ENCODE measurements around the gene PLEKHG3.

The PLEKHG3 gene

DNA sequence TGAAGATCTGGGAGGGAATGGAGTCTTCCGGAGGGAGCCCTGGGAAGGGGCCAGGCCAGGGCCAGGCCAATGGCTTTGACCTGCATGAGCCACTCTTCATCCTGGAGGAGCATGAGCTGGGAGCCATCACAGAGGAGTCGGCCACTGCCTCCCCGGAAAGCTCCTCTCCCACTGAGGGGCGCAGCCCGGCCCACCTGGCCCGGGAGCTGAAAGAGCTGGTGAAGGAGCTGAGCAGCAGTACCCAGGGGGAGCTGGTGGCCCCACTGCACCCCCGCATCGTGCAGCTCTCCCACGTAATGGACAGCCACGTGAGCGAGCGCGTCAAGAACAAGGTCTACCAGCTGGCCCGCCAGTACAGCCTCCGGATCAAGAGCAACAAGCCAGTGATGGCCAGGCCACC, 37.7 kb downstream of the PLEKHG3 start:
- no peak for DNase-seq (ENCODE audit: extremely low read depth in 1 of 2, low read depth in 1 of 2)

DNA sequence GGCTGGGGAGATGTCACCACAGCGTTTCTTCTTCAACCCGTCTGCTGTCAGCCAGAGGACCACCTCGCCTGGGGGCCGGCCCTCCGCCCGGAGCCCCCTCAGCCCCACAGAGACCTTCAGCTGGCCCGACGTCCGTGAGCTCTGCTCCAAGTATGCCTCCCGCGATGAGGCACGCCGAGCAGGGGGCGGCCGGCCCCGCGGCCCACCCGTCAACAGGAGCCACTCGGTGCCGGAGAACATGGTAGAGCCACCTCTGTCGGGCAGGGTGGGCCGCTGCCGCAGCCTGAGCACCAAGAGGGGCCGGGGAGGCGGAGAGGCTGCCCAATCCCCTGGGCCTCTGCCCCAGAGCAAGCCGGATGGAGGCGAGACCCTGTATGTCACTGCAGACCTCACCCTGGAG, 38.8 kb downstream of the PLEKHG3 start:
- DNase-seq (ENCODE audit: extremely low read depth in 1 of 2, low read depth in 1 of 2): no peak

DNA sequence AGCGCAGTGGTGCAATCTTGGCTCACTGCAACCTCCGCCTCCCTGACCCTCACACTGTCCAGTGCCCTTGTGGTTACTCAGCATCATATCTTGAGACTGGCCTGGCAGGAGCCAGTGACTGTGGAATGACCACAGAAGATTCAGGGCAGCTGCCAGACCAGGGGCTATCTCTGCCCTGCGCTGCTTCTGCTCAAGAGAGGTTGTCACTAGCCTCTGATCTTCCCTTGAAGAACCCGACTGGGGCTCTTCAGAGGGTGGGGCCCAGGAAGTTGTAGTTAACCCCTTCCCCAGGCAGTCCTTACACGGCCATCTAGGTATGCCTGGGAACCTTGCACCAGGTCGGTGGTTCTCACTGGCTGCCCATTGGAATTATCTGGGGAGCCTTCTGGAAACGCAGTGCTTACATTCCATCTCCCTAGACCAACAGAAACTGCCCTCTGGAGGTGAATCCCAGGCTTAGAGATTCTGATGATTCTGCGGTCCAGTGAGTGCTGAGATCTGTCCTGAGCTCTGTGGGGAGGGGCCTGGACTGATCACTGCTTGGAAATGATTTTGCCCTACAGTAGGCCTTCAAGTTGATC, 41.4 kb downstream of the PLEKHG3 start:
- DNase-seq (ENCODE audit: extremely low read depth in 1 of 2, low read depth in 1 of 2): no peak

DNA sequence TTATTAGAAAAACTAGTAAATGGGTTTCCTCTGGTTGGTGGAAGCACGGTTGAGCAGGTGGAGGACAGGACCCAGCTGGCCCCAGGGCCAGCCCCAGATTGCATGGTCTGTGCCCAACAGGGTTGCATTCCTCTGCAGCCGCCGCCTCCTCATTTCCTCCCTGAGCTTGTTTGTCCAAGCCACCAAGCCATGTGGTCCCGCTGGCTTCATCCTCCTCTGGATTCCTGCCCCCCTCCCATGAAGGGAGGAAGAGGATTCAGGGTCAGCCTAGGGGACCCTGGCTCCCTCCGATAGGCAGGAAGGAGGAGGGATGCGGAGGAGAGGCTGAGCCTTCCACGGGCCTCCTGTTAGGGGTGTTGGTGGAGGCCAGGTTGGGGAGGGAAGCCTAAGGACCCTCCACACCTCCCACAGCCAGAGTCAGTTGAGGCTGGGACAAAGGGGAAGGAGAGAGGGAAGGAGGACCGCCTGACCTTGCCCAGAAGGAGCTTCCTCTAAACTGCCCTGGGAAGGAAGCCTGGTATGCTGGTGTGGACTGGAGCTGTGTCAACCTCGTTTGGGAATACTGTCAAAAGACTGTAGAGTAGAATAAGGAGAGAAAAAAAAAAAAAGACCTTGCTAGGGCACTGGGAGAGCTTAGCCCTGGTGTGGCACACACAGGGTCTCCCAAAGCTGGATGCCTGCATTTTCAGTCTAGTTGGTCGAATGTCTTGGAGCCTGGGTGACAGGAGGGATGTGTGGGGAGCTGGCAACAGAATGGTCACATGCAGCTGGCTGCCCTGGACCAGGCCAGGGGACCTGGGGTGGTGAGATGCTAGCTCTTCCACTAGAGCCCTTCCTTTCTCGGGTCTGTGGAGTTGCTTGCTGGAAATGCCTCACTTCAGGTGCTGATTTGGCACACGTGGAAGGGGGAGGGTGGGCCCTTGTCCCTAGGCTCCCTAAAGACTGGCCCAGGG, 42.4 kb downstream of the PLEKHG3 start:
- DNase-seq (ENCODE audit: extremely low read depth in 1 of 2, low read depth in 1 of 2): no peak

DNA sequence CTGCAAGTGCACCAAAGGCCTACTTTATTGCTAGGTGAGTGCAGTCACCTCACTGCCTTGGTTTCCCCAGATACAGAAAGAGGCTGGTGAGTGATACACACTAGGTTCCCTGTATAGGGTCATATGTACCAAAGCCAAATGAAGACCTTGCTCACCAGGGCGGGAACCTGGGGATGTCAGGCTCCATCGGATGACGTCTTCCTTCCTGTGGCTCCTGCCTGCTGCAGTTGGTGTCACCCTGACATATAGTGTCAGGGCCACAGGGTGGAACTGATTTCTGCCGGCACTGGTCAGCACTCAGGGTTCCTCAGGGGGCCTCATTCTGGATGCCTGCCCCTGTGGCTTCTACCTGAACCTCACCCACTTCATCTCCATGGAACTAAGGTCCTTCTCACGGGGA, 43.1 kb downstream of the PLEKHG3 start:
- no peak for DNase-seq (ENCODE audit: extremely low read depth in 1 of 2, low read depth in 1 of 2)

DNA sequence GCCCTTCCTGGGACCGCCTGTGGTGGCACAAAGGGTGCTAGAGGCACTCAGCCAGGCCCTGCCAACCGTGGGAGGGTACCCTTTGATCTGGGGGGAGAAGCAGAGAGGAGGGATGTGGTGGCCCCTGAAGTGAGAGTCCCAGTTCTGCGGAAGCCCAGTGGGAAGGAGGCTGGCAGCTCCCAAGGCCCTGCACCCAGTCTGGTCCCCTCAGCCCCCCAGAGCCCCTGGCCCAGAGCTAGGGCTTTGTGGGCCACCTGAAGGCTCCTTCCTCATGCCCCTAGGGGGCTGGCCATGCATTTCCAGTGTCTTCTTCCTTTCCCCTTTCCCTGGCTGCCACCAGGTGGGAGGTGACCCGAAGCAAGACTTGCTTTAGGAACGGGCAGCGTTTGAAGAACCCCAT, 44.3 kb downstream of the PLEKHG3 start:
- DNase-seq (ENCODE audit: extremely low read depth in 1 of 2, low read depth in 1 of 2): no peak

DNA sequence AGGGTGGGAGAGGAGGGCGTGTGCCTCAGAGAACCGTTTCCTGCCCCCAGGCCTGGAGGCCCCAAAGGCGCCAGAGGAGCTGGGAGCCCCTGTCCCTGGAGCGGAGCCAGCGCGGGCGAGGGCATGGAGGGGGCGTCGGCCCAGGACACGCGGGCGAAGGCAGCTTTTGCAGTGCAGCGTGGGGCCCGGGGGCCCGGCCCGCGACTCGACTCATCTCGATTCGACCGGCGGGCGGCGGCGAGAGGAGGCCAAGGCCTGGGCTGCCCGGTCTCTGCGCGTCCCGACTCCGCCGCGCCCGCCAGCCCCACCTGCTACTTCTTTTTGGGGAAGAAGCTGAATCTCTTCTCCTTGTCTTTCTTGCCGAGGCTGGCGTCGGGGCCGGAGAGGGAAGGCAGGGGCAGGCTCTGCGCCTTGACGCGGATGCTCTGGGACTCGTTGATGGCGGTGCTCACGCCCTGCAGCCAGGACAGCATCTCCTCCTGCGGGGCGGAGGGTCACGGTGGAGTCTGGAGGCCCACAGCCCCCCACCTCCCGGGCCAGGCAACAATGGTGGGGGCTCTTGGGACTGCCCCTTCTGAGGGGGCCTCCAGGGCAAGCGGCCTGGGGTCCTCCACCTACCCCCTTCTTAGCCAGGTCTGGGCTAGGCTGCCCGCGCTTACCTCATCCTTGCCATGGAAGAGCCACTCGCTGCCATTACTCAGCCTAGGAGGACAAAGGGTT, 44.9 kb downstream of the PLEKHG3 start:
- DNase-seq (ENCODE audit: extremely low read depth in 1 of 2, low read depth in 1 of 2): no peak

DNA sequence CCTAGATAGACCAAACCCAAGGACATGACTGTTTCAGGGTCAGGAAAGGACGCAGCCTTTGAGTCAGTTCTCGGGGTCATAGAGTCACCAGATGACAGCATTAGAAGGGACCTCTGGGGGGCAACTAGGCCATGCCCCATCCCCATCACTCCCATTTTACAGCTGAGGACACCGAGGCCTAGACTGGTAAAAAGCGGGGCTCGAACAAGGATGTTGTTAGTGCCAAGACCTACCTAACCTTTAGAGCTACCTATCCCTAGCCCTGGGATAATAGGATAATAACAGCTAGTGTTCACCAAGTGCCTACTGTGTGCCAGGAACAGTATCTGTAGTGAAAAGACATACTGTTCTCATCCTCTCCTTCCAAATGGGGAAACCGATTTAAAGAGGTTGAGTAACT, 48.7 kb downstream of the PLEKHG3 start:
- no peak for DNase-seq (ENCODE audit: extremely low read depth in 1 of 2, low read depth in 1 of 2)

DNA sequence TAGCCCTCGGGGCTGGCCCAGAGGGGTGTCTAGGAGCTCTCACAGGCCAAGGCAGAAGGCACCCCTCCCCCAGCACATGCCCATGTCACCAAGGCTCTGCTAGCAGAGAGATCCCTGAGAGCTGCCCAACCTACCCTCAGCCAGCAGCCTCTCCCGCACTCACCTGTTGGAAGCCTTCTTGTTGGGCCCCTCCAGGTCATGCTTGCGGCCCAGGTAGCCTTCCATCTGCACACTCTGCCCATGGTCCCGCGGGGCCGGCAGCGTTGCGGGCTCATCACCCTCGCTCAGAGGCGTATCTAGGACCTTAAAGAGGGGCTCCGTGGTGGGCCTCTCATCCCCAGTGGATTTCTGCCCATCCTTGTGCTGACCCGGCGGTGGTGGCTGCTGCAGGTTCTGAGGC, 49.1 kb downstream of the PLEKHG3 start:
- DNase-seq (ENCODE audit: extremely low read depth in 1 of 2, low read depth in 1 of 2): no peak

DNA sequence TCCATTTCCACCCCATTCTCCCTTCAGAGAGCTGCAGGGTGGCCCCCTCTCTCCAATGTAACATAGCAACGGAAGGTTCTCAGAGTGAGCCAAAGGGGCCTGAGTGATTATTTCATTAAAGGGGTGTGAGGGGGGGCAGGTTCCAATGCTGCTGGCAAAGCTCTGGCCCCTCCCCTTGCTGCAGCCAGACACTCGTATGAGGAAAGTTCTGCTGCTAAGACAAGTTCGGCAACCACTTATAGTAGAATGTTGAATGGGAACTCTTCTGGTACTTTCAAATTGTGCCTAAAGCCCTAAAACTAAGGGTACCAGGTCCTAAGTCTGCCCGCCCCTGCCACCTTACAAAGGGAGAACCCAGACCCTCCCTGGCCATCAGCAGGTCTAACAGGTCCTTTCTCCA, 49.8 kb downstream of the PLEKHG3 start:
- no peak for DNase-seq (ENCODE audit: extremely low read depth in 1 of 2, low read depth in 1 of 2)

DNA sequence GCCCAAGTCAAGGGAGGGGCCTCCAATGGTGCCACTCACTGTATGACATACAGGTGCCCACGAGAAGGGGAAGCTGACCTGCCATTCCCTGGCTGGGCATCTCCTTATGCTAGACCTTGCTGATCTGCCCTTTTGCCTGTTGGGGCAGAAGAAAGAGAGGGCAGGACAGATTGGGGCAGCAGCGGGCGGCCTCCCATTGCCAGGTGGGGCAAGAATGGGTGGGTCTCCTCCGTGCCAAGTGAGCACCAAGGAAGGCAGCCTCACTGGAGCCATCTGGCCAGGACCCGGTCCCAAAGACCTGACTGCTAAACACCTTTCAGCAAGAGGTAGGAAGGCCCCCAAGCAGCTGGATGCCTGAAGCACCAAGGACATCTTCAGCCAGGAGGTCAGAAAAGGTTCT, 50.5 kb downstream of the PLEKHG3 start:
- DNase-seq (ENCODE audit: extremely low read depth in 1 of 2, low read depth in 1 of 2): no peak

DNA sequence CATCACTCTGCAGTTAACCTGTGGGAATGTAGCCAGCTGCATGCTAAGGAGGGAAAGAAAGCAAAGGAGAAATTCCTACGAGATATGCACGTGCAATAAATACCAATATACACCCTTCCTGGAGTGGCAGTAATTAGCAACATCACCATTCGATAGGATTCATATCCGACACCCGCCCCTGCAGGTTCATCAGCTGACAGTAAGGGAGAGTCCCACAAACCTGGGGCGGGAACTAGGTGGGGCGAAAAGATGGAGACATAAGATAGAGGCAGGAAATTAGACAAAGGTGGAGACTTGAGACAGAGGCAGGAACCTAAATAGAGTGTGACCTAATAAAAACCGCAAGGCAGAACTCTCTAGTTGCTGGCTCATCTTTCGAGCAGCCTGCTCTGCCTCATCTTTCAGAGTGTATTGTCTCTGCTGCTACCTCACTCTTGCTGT, 51.6 kb downstream of the PLEKHG3 start:
- DNase-seq (ENCODE audit: extremely low read depth in 1 of 2, low read depth in 1 of 2): peak in 1 of 2 donors; percentile 26

DNA sequence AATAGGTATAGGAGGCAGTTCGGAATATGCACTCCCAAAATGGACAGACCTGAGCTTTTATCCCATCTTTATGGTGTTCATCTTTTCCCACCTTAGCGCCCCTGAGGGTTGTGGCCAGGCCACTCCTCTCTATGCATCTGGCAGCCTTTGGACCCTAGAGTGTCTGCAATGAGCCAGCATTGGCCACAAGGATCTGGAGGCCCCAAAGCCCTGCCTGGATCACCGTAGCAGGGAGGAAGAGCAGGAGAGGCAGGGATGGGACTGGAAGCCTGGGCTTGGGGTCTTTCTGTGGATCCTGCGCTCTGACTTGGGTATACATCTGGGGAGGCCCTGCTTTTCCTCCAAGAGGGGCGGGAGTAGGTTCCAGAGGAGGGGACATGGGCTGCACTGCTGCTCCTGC, 52.5 kb downstream of the PLEKHG3 start:
- no peak for DNase-seq (ENCODE audit: extremely low read depth in 1 of 2, low read depth in 1 of 2)

DNA sequence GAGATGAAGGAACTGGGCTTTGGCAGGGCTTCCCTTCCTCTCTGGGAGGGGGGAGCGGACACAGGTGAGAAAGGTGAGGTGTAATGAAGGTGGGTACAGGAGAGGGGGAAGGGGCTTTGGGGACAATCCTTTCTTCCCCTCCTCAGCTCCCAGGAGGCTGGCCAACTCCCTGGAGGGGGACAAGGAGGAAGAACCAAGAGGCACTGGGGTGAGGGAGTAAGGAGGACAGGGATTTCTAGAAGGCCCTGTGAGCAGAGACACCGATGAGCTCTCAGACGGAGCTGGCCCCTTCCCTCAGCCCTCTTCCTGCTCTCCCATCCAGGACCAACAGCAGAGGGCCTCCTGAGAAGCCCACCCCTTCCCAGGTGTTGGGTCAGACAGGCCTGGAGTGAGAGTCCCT, 53.4 kb downstream of the PLEKHG3 start:
- no peak for DNase-seq (ENCODE audit: extremely low read depth in 1 of 2, low read depth in 1 of 2)

DNA sequence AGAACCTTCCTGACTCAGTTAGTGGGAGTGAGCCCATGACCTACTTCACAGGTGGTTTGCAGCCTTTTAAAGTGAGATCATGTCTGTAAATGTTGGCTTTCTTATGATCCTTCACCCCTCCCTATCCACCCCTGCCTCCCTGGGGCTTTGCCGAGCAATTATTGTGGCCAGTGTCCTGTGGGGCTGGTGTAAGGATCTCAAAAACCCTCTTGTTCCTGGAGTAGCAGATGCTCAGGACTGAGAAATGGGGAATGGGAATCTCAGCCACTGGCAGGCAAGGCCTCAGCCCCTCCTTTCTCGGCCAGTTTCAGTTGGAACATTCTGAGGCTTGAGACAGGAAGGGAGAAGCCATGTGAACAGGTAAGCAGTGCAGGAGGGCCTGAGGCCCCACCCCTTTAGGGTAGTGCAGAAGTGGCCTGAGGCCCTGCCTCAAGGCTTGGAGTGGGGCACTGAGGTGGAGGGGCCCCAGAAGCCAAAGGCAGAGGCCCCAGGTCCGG, 53.8 kb downstream of the PLEKHG3 start:
- DNase-seq (ENCODE audit: extremely low read depth in 1 of 2, low read depth in 1 of 2): no peak

DNA sequence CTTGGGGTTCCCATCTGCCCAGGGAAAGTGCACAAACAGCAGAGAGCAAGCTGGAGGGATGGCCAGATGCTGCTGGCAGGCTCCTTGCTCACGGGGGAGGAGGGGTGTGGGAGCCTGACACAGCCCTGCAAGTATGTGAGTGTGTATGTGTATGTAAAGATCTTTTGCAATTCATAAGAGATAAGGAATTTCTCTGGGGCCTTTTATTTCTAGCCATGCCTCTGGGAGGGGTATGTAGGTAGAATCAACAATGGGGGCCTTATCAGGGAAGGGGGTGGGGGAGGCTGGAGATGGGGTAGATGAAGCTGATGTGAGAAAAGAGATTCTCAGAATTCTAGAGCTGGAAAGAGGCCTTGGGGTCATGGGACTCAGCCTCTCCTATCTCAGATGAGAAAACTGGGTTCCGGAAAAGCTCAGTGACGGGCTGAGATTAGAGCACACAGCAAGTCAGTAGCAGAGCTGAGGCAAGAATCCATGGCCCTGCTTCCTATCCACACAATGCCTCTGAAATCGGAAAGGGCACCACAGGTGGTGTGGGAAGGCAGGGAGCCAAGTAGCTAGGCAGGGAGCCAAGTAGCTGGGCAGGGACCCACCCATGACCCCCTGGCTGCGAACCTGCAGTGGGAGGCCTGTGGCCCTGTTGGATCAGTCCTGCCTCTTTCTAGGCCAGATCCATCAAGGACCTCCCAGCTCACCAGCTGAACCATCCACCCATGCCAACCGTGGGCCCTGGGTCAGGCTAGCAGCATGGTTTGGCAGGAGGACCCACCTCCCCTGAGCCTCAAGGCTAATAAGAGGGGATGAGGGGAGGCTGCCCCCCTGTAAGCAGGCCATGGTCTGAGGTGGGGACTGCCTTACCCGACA, 54.7 kb downstream of the PLEKHG3 start:
- no peak for DNase-seq (ENCODE audit: extremely low read depth in 1 of 2, low read depth in 1 of 2)

DNA sequence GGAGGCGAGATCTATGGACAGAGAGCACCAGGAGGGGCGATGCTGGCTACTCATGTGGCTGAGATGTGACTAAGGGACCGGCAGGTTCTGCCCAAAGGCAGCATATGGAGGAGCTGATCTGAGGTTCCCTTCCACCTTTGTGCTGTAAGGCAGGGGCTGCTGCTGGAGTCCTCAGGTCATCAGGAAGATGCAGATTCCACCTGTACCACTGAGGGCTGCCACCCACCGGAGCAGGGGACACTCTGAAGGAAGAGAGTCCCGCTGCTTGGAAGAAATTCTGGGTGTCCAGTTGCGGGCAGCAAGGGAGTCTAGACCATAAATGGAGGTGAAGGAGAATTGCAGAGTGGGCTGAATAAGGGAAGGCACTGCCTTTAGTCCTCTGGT, 55.3 kb downstream of the PLEKHG3 start:
- DNase-seq (ENCODE audit: extremely low read depth in 1 of 2, low read depth in 1 of 2): no peak

DNA sequence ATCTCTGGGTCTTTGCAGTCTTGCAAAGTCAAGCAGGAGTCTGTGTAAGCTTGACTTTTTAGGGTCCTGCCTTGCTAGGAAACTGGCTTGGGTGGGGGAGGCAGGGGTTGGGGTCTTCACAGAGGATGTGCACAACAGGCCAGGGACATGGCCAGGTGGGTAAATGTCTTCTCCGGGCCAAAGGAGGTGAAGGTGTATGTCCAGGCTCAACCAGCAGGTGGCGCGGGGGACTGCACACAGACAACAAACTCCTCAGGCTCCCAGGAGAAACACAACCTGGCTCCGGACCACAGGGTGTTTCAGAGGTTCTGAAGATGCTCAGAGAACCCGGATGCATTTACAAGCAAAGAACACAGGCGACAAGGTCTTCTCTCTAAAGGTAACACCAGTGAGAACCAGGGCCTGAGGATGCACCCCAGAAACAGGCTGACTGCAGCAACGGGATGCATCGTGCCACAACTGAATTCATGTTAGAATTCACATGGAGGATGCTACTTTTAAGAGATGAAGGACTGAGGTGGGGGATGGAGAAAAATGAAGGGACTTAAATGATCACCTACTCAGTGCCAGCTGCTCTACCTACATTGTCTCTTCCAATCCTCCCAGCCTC, 56.0 kb downstream of the PLEKHG3 start:
- DNase-seq (ENCODE audit: extremely low read depth in 1 of 2, low read depth in 1 of 2): peak in 1 of 2 donors; percentile 31

DNA sequence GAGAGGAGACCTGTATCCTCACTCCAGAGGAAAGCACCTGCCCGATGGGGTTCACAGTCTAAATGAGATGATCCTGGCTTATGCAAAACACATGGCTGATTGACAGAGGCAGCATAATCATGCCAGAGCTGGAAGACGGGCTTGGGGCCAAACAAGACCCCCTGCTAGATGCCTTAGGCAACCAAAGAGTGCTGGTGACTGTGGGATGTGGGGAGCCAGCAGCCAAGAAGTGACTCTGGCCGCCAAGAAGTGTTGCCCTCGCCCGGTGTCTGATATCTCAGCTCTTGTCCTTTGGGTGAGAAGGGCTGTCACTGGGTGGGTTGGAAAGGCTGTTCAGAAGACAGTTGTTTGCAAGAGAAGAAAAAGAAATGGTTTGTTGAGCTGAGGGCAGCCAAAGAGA, 56.7 kb downstream of the PLEKHG3 start:
- DNase-seq (ENCODE audit: extremely low read depth in 1 of 2, low read depth in 1 of 2): no peak

DNA sequence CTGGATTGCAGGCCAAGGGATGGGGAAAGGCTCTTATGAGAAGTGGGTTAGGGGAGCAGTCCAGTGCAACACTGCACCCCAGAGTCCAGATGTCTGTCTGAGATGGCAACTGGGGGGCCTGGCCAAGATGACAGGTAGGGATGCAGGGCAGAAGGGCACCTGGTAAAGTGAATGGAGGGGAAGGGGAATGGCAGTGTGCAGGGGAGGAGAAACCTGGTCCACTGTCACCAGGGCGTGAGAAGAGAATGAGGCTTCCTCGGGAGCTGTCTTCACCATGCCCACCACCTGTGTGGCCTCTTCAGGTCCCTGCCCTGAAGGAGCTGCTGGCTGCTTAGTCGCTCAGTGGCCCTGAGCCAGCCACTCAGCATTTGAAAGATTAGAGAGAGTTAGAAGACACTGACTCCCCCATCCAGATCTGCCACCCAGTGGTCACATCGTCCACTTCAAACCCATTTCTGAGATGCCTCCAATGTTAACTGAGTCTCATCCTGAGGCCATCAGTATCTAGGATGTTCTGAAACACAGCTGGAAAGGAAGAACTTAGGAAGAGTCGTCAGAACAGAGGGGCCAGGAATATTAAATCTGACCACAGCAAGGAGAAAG, 57.3 kb downstream of the PLEKHG3 start:
- DNase-seq (ENCODE audit: extremely low read depth in 1 of 2, low read depth in 1 of 2): no peak
